H1 (cell line): ENCODE results near the gene METRN. TPM values are rescaled to one million over a fixed set of nuclear protein-coding genes. Genes with fewer than 3 reads are reported as not detected.

ENCODE experiments used
- CTCF ChIA-PET: fragments of 300-600 bp; sonication (Branson Sonifier 250); formaldehyde crosslinking; loops from one replicate; lab custom pipeline; 2021; ENCODE audit not compliant: partially characterized antibody; lab: Charles Lee
- POLR2A ChIA-PET: fragments of 300-600 bp; sonication (Branson Sonifier 250); formaldehyde crosslinking; loops from one replicate; lab custom pipeline; 2021; ENCODE audit warnings: inconsistent platforms; ENCODE audit not compliant: partially characterized antibody; lab: Charles Lee
- DNase-seq, 2 experiments: peaks; one replicate each; pipeline versions ENCODE4 v3.0.0 to v3.0.0-alpha.2; 2010 to 2022; ENCODE audit warnings: low spot score in 2 of 2, low read depth in 1 of 2, mixed read lengths in 1 of 2
- FAIRE-seq: peaks from 2 replicates; lab custom pipeline; 2011; peaks lifted over from hg19 to GRCh38; lab: Jason Lieb, UNC
- H2AFZ ChIP-seq: 2 replicates; pipeline ENCODE4 v1.8.1; 2012; ENCODE audit warnings: low read length, inconsistent platforms
- H2AK5ac ChIP-seq: 2 replicates; pipeline ENCODE4 v1.6.1; 2013; ENCODE audit warnings: low read depth, low read length
- H2BK120ac ChIP-seq: replicated peaks from 2 replicates; pipeline ENCODE3; 2013; ENCODE audit warnings: low read depth, low read length, inconsistent platforms
- H2BK12ac ChIP-seq: 2 replicates; pipeline ENCODE4 v1.6.1; 2013; ENCODE audit warnings: low read depth, low read length
- H2BK15ac ChIP-seq: 2 replicates; pipeline ENCODE4 v1.6.1; 2013; ENCODE audit warnings: low read length
- H2BK20ac ChIP-seq: 2 replicates; pipeline ENCODE4 v1.6.1; 2013; ENCODE audit warnings: low read length
- H2BK5ac ChIP-seq: 2 replicates; pipeline ENCODE4 v1.6.1; 2013; ENCODE audit warnings: low read depth, low read length
- H3K14ac ChIP-seq: 2 replicates; pipeline ENCODE4 v1.6.1; 2013; ENCODE audit warnings: inconsistent platforms; ENCODE audit not compliant: insufficient read length
- H3K18ac ChIP-seq: 2 replicates; pipeline ENCODE4 v1.6.1; 2013; ENCODE audit warnings: low read length; ENCODE audit errors: extremely low read depth
- H3K23ac ChIP-seq: 2 replicates; pipeline ENCODE4 v1.6.1; 2013; ENCODE audit warnings: inconsistent platforms; ENCODE audit not compliant: insufficient read length
- H3K23me2 ChIP-seq: 2 replicates; pipeline ENCODE4 v1.6.1; 2013; ENCODE audit warnings: low read depth, low read length
- H3K27ac ChIP-seq: 2 replicates; pipeline ENCODE4 v1.6.1; 2011; ENCODE audit warnings: low read depth, low read length, inconsistent platforms
- H3K27me3 ChIP-seq, 4 experiments: replicated peaks in 1 of 4; 1 replicate in 1 of 4; 2 replicates in 3 of 4; pipeline versions ENCODE4 v1.6.1 to v1.8.1; 2011 to 2013; ENCODE audit warnings: low read length in 3 of 4, mild to moderate bottlenecking in 3 of 4, inconsistent platforms in 2 of 4, mixed read lengths in 2 of 4, moderate library complexity in 1 of 4; ENCODE audit not compliant: control insufficient read depth in 3 of 4, insufficient read depth in 3 of 4; ENCODE audit errors: extremely low read depth in 1 of 4
- H3K36me3 ChIP-seq, 4 experiments: 2 replicates each; pipeline versions ENCODE4 v1.6.1 to v1.8.1; 2011 to 2013; ENCODE audit warnings: mild to moderate bottlenecking in 4 of 4, low read length in 3 of 4, moderate library complexity in 2 of 4, control low read depth in 1 of 4, inconsistent platforms in 1 of 4; ENCODE audit not compliant: insufficient read depth in 4 of 4, control insufficient read depth in 2 of 4
- H3K4ac ChIP-seq: replicated peaks from 2 replicates; pipeline ENCODE3; 2013; ENCODE audit warnings: low read length, low read depth, mixed read lengths, inconsistent platforms; ENCODE audit not compliant: insufficient read length
- H3K4me1 ChIP-seq, 4 experiments: replicated peaks in 1 of 4; 1 replicate in 1 of 4; 2 replicates in 3 of 4; pipeline versions ENCODE4 v1.6.1 to v1.8.1; 2011 to 2013; ENCODE audit warnings: low read length in 3 of 4, inconsistent platforms in 2 of 4, mixed read lengths in 1 of 4; ENCODE audit not compliant: insufficient read depth in 4 of 4, control insufficient read depth in 3 of 4
- H3K4me2 ChIP-seq, 2 experiments: 2 replicates each; pipeline versions ENCODE4 v1.6.1 to v1.8.1; 2011 to 2013; ENCODE audit warnings: low read depth in 2 of 2, low read length in 2 of 2, control low read depth in 1 of 2, inconsistent platforms in 1 of 2, mild to moderate bottlenecking in 1 of 2; ENCODE audit not compliant: insufficient read depth in 1 of 2
- H3K4me3 ChIP-seq, 4 experiments: fragments of 200-600, 300-600 bp in 1 of 4; sonication (generic), shearing (Covaris generic), sonication (Bioruptor Twin) in 1 of 4; 2 replicates each; pipeline versions ENCODE4 v1.5.1 to v1.8.1; 2011 to 2016; ENCODE audit warnings: low read length in 4 of 4, low read depth in 3 of 4, control low read depth in 2 of 4, inconsistent platforms in 2 of 4, mild to moderate bottlenecking in 2 of 4, mixed read lengths in 1 of 4, moderate library complexity in 1 of 4; ENCODE audit not compliant: insufficient read depth in 2 of 4; ENCODE audit errors: extremely low read depth in 1 of 4
- H3K56ac ChIP-seq: replicated peaks from 2 replicates; pipeline ENCODE3; 2013; ENCODE audit warnings: low read depth, mild to moderate bottlenecking, mixed read lengths, low read length, inconsistent platforms; ENCODE audit not compliant: insufficient read length
- H3K79me1 ChIP-seq: 2 replicates; pipeline ENCODE4 v1.6.1; 2013; ENCODE audit warnings: low read depth, low read length, control low read depth
- H3K79me2 ChIP-seq, 2 experiments: 2 replicates each; pipeline versions ENCODE4 v1.6.1 to v1.8.1; 2012 to 2013; ENCODE audit warnings: low read length in 2 of 2, mild to moderate bottlenecking in 2 of 2, inconsistent platforms in 1 of 2; ENCODE audit not compliant: insufficient read depth in 2 of 2, control insufficient read depth in 1 of 2
- H3K9ac ChIP-seq, 4 experiments: replicated peaks in 1 of 4; 1 replicate in 1 of 4; 2 replicates in 3 of 4; pipeline versions ENCODE4 v1.6.1 to v1.8.1; 2011 to 2013; ENCODE audit warnings: low read depth in 3 of 4, low read length in 3 of 4, control low read depth in 2 of 4, mild to moderate bottlenecking in 2 of 4, moderate library complexity in 2 of 4, inconsistent platforms in 1 of 4; ENCODE audit errors: extremely low read depth in 1 of 4
- H3K9me3 ChIP-seq, 2 experiments: 2 replicates each; pipeline versions ENCODE4 v1.6.1 to v1.8.1; 2012 to 2013; ENCODE audit warnings: mild to moderate bottlenecking in 2 of 2, moderate library complexity in 2 of 2, control low read depth in 1 of 2, inconsistent platforms in 1 of 2, low read depth in 1 of 2, low read length in 1 of 2, mixed read lengths in 1 of 2; ENCODE audit not compliant: insufficient read depth in 2 of 2
- H4K20me1 ChIP-seq, 2 experiments: replicated peaks in 1 of 2; 2 replicates each; pipeline versions ENCODE3 to v1.8.1; 2011 to 2013; ENCODE audit warnings: inconsistent platforms in 2 of 2, low read length in 2 of 2, mild to moderate bottlenecking in 1 of 2; ENCODE audit not compliant: insufficient read depth in 2 of 2, control insufficient read depth in 1 of 2
- H4K5ac ChIP-seq: 2 replicates; pipeline ENCODE4 v1.6.1; 2013; ENCODE audit warnings: low read length, low read depth, mixed read lengths, inconsistent platforms; ENCODE audit not compliant: insufficient read length
- H4K8ac ChIP-seq: 2 replicates; pipeline ENCODE4 v1.8.0; 2013; ENCODE audit warnings: mild to moderate bottlenecking, moderate library complexity, low read length, inconsistent platforms; ENCODE audit not compliant: insufficient read depth; ENCODE audit errors: extremely low read depth
- H4K91ac ChIP-seq: replicated peaks from 2 replicates; pipeline ENCODE3; 2013; ENCODE audit warnings: low read length, mixed read lengths, inconsistent platforms; ENCODE audit not compliant: insufficient read length
- E2F6 ChIP-seq: IDR thresholded peaks from 2 replicates; pipeline ENCODE4 v1.6.1; 2012; ENCODE audit warnings: inconsistent platforms
- JUND ChIP-seq: IDR thresholded peaks from 2 replicates; pipeline ENCODE4 v1.6.1; 2011; ENCODE audit warnings: mild to moderate bottlenecking, improper control_type of control experiment, low read length
- POLR2A ChIP-seq, 2 experiments: IDR thresholded peaks; 1 replicate in 1 of 2; 2 replicates in 1 of 2; pipeline ENCODE4 v1.6.1; 2011; ENCODE audit warnings: low read depth in 2 of 2, low read length in 2 of 2, mild to moderate bottlenecking in 2 of 2; ENCODE audit errors: control extremely low read depth in 1 of 2
- RAD21 ChIP-seq, 2 experiments: IDR thresholded peaks in 1 of 2; conservative IDR thresholded peaks in 1 of 2; 2 replicates each; pipeline ENCODE4 v1.6.1; 2011; ENCODE audit warnings: low read depth in 2 of 2, low read length in 2 of 2, improper control_type of control experiment in 1 of 2, inconsistent platforms in 1 of 2, mild to moderate bottlenecking in 1 of 2, moderate library complexity in 1 of 2
- RBBP5 ChIP-seq: IDR thresholded peaks from 2 replicates; pipeline ENCODE4 v1.7.1; 2012; ENCODE audit warnings: low read depth, mild to moderate bottlenecking, inconsistent platforms, low read length, moderate library complexity, borderline replicate concordance
- SIX5 ChIP-seq: IDR thresholded peaks from 2 replicates; pipeline ENCODE4 v1.6.1; 2011; ENCODE audit warnings: mild to moderate bottlenecking, low read depth, low read length
- SP1 ChIP-seq: IDR thresholded peaks from 2 replicates; pipeline ENCODE4 v1.6.1; 2011; ENCODE audit warnings: low read depth, low read length
- SP4 ChIP-seq: IDR thresholded peaks from 2 replicates; pipeline ENCODE4 v1.6.1; 2012; ENCODE audit warnings: low read length, inconsistent platforms
- SRF ChIP-seq: IDR thresholded peaks from 2 replicates; pipeline ENCODE4 v1.6.1; 2011; ENCODE audit warnings: mild to moderate bottlenecking, low read depth, low read length, moderate library complexity
- SUZ12 ChIP-seq: fragments of 200-600 bp; sonication (generic); IDR thresholded peaks from 2 replicates; pipeline ENCODE4 v1.6.1; 2012; ENCODE audit warnings: mild to moderate bottlenecking, inconsistent platforms, low read length, moderate library complexity, mixed read lengths
- TAF7 ChIP-seq: optimal IDR thresholded peaks from 2 replicates; pipeline ENCODE3; 2011; ENCODE audit warnings: low read depth, mild to moderate bottlenecking, inconsistent platforms, low read length, moderate library complexity, borderline replicate concordance
- WGBS, 2 experiments: shearing (Covaris generic) in 1 of 2; methylation state at CpG; one replicate each; pipeline versions ENCODE4 v1.1.6 to v1.1.7; 2013 to 2015; ENCODE audit warnings: low lambda C conversion rate in 2 of 2, mixed read lengths in 2 of 2, inconsistent platforms in 1 of 2, low coverage in 1 of 2, missing lambda C conversion rate in 1 of 2; ENCODE audit not compliant: insufficient replicate concordance in 2 of 2, insufficient coverage in 1 of 2, insufficient read length in 1 of 2; ENCODE audit errors: extremely low coverage in 1 of 2, missing lambda C conversion rate in 1 of 2; 5-methylcytosine and 5-hydroxymethylcytosine counted together
- polyA plus RNA-seq, 7 experiments: library from polyadenylated mRNA; depleted of rRNA in 3 of 7; stranded (reverse) in 5 of 7; unstranded in 2 of 7; fragments of >200 nt in 5 of 7; fragments of 200-250 nt in 2 of 7; gene quantifications; 1 replicate in 5 of 7; 2 replicates in 1 of 7; 4 replicates in 1 of 7; pipeline versions ENCODE4 v1.2.1 to v1.2.3, GENCODE V29; 2011 to 2013; ENCODE audit warnings: missing spikeins in 2 of 7, mixed read lengths in 2 of 7
- total RNA-seq: library from RNA; stranded (reverse); fragmentation: NEBNext Ultra II Directional; extraction: Animal tissue kit (Norgen Biotek cat#: 25700); gene quantifications from 2 replicates; pipeline ENCODE4 v1.2.1, GENCODE V29; 2021

The METRN gene
- total and polyA plus RNA-seq, 2 of the 8 experiments (the other 6 are each of a cell fraction or from before 2014, with no cell fraction given), result 18.7 to 25.8 TPM

GRCh38 chr16:734981-735881 is 20.3 kb downstream of the METRN start:
- Histone ChIP-seq H4K20me1 (peaks cover 2 to 10% of the 10 kb centered on the region in 2 experiments), H3K4me2 (no peak overlapping the region), H3K79me2 (no peaks in the 10 kb centered on the region), H3K79me1 (no peaks in the 10 kb centered on the region), H4K91ac (no peak overlapping the region), H3K9me3 (no peaks in the 10 kb centered on the region), H4K8ac (peak overlapping the region; percentile 25; the same call in 1 of the 2 replicates), H2BK12ac (no peak overlapping the region), H3K9ac (no peak overlapping the region), H3K4me1 (peaks cover 0 to 8% (median 3%) of the 10 kb centered on the region in 4 experiments; a peak in 5 of 7 replicates), H3K27me3 (no peaks in the 10 kb centered on the region), H2AK5ac (no peak overlapping the region), H3K4me3 (no peak overlapping the region), H2AFZ (no peak overlapping the region), H3K36me3 (peaks cover 0 to 3% (median 2%) of the 10 kb centered on the region in 4 experiments; a peak in 2 of 8 replicates), H2BK120ac (no peak overlapping the region), H2BK15ac (no peak overlapping the region), H4K5ac (no peak overlapping the region), H3K56ac (no peak overlapping the region), H3K14ac (no peak overlapping the region), H2BK20ac (no peak overlapping the region), H3K23me2 (peaks cover 4% of the 10 kb centered on the region; the same call in 1 of the 2 replicates), H3K27ac (no peak overlapping the region), H3K4ac (no peak overlapping the region), H2BK5ac (no peak overlapping the region; the same call in 1 of the 2 replicates), H3K23ac (no peak overlapping the region), H3K18ac (no peak overlapping the region)
- FAIRE-seq (no peak), DNase-seq (no peak)
- CTCF ChIA-PET, result interaction anchor here (1.2 to 35.8 kb wide), 7 partner anchors 9 to 49 kb away, joined by 4 to 977 read pairs (median 14); partner anchors contain the start of genes ANTKMT, CCDC78, CHTF18 and FBXL16
- POLR2A ChIA-PET, result interaction anchor here (1.0 to 23.0 kb wide), 6 partner anchors 9 to 50 kb away, joined by 3 to 353 read pairs (median 5); partner anchors contain the start of genes ANTKMT, CCDC78, HAGHL and METRN
- 93% methylated on average over 25 of the region's 25 CpGs; no CpG with 5 or more reads in 1 of the 2 experiments for WGBS, 2 experiments
- no peak for TF ChIP-seq SUZ12
- TF ChIP-seq JUND, result no peak
- no peak for TF ChIP-seq SP1
- no peak for TF ChIP-seq E2F6
- no peak for TF ChIP-seq SRF
- no peak for TF ChIP-seq RAD21 (IDR thresholded peaks at IDR 0.05 in 1 of 2, conservative IDR thresholded peaks at IDR 0.05 in 1 of 2; ENCODE audit: low read depth in 2 of 2, low read length in 2 of 2)
- TF ChIP-seq POLR2A (IDR thresholded peaks at IDR 0.05; ENCODE audit: control extremely low read depth in 1 of 2, low read depth in 2 of 2, low read length in 2 of 2), result no peak
- TF ChIP-seq SIX5, result no peak
- TF ChIP-seq SP4, result no peak
- no peak for TF ChIP-seq TAF7
- no peak for TF ChIP-seq RBBP5
